OCI-LY7 (cell line): ENCODE data around the gene CCDC192. TPM values are rescaled to one million over a fixed set of nuclear protein-coding genes. Genes with fewer than 3 reads are reported as not detected.

Experiments used
- BruUV-seq: library from RNA; stranded (reverse); fragments of 400-500 nt; replicated peaks from 2 replicates; lab custom pipeline; 2021; lab: Mats Ljungman, UMichigan
- CTCF ChIA-PET: fragments of 300-600 bp; sonication (Branson Sonifier 250); formaldehyde crosslinking; loops from one replicate; lab custom pipeline; 2022; ENCODE audit warnings: antibody characterized with exemption; ENCODE audit not compliant: unreplicated experiment; lab: Charles Lee
- POLR2A ChIA-PET: fragments of 300-600 bp; sonication (Branson Sonifier 250); formaldehyde crosslinking; loops from one replicate; lab custom pipeline; 2022; ENCODE audit warnings: antibody characterized with exemption; lab: Charles Lee
- DNase-seq: peaks from one replicate; pipeline ENCODE4 v3.0.0-alpha.2; 2015; ENCODE audit warnings: low spot score
- H2AFZ ChIP-seq: fragments of 200-600 bp; sonication (generic), shearing (Covaris generic); 2 replicates; pipeline ENCODE4 v1.6.1; 2014; ENCODE audit warnings: mild to moderate bottlenecking, antibody characterized with exemption, low read length, moderate library complexity
- H3K27ac ChIP-seq: fragments of 200-600 bp; sonication (generic); 2 replicates; pipeline ENCODE4 v1.5.1; 2014; ENCODE audit warnings: mixed run types, low read depth, mild to moderate bottlenecking, moderate library complexity, low read length, inconsistent platforms; ENCODE audit not compliant: poor library complexity, severe bottlenecking
- H3K36me3 ChIP-seq: fragments of 200-600 bp; sonication (generic); 2 replicates; pipeline ENCODE4 v1.6.1; 2014; ENCODE audit warnings: mild to moderate bottlenecking, antibody characterized with exemption, low read length, moderate library complexity, mixed read lengths; ENCODE audit not compliant: insufficient read depth
- H3K4me1 ChIP-seq: fragments of 200-600 bp; sonication (generic); 2 replicates; pipeline ENCODE4 v1.5.1; 2014; ENCODE audit warnings: mild to moderate bottlenecking, low read length; ENCODE audit not compliant: insufficient read depth, poor library complexity, severe bottlenecking
- H3K4me2 ChIP-seq: fragments of 200-600 bp; sonication (generic); 2 replicates; pipeline ENCODE4 v1.6.1; 2014; ENCODE audit warnings: mild to moderate bottlenecking, low read length
- H3K4me3 ChIP-seq: fragments of 200-600 bp; sonication (generic); 2 replicates; pipeline ENCODE4 v1.5.1; 2014; ENCODE audit warnings: mild to moderate bottlenecking, low read depth, low read length; ENCODE audit not compliant: poor library complexity, severe bottlenecking
- H3K79me2 ChIP-seq: fragments of 200-600 bp; sonication (generic); 2 replicates; pipeline ENCODE4 v1.6.1; 2016; ENCODE audit warnings: low read depth, mild to moderate bottlenecking, low read length, moderate library complexity, mixed read lengths; ENCODE audit not compliant: insufficient read depth
- H3K9me2 ChIP-seq: fragments of 200-600 bp; sonication (generic); 2 replicates; pipeline ENCODE4 v1.6.1; 2016; ENCODE audit warnings: mild to moderate bottlenecking, low read length, mixed read lengths; ENCODE audit not compliant: insufficient read depth
- H3K9me3 ChIP-seq: fragments of 200-600 bp; sonication (generic); 2 replicates; pipeline ENCODE4 v1.6.1; 2014; ENCODE audit warnings: mild to moderate bottlenecking, mixed run types, low read length, mixed read lengths
- H4K20me1 ChIP-seq: fragments of 200-600 bp; sonication (generic); 2 replicates; pipeline ENCODE4 v1.6.1; 2014; ENCODE audit warnings: mild to moderate bottlenecking, antibody characterized with exemption, low read length, moderate library complexity, mixed read lengths; ENCODE audit not compliant: insufficient read depth
- CTCF ChIP-seq: fragments of 200-600 bp; sonication (generic); conservative IDR thresholded peaks from 2 replicates; pipeline ENCODE4 v1.5.1; 2014; ENCODE audit warnings: mild to moderate bottlenecking, antibody characterized with exemption, low read length, moderate library complexity, mixed read lengths
- EZH2phosphoT487 ChIP-seq: fragments of 200-600 bp; sonication (generic); IDR thresholded peaks from 2 replicates; pipeline ENCODE4 v1.6.1; 2018; ENCODE audit warnings: low read depth, borderline replicate concordance, mild to moderate bottlenecking, mixed run types, antibody characterized with exemption, low read length, moderate library complexity, mixed read lengths
- intact Hi-C: fragments of 100-400 bp; cut with micrococcal nuclease; formaldehyde crosslinking; loops from one replicate; pipeline ENCODE4 v1.10.0; 2022; ENCODE audit not compliant: unreplicated experiment
- total RNA-seq, 2 experiments: library from RNA; depleted of rRNA in 1 of 2; stranded (reverse); fragments of >200 nt in 1 of 2; shearing (Covaris generic) in 1 of 2; gene quantifications; 2 replicates each; pipeline ENCODE4 v1.2.3, GENCODE V29; 2014 to 2022

Gene CCDC192
- total RNA-seq, 2 experiments from 2014 or later = not detected

- Histone ChIP-seq H3K36me3 (no peaks in the 10 kb centered on the region; the same call in 1 of the 2 replicates), H3K27ac (no peak overlapping the region), H2AFZ (no peak overlapping the region), H3K9me3 (no peaks in the 10 kb centered on the region), H4K20me1 (no peaks in the 10 kb centered on the region), H3K79me2 (no peaks in the 10 kb centered on the region), H3K4me1 (no peaks in the 10 kb centered on the region), H3K9me2 (no peaks in the 10 kb centered on the region), H3K4me3 (no peak overlapping the region), H3K4me2 (no peak overlapping the region)
- CTCF ChIA-PET = no interaction called here
- intact Hi-C loops = no loop called here
- no TSS peak for BruUV-seq
- DNase-seq = no peak
- TF ChIP-seq EZH2phosphoT487 (no peak), CTCF (no peak)
- POLR2A ChIA-PET = interaction anchor here (0.8 to 1.7 kb wide), 3 partner anchors 9 to 20 kb away, joined by 3 to 5 read pairs (median 3); no protein-coding TSS in a partner anchor
Observed at GRCh38 chr5:127988146-127988760, 285.1 kb downstream of the CCDC192 start.

Other genes starting within 250 kb of the CCDC192 start
- 32.7 and 37.3 TPM in 2 replicates for gene PRRC1, start 185.8 kb upstream of the CCDC192 start, total RNA-seq (2014; rRNA removed; shearing (Covaris generic))
- 46.5 and 52.5 TPM in 2 replicates for gene PRRC1, start 185.8 kb upstream of the CCDC192 start, total RNA-seq (2022)
- gene CTXN3, start 54.3 kb upstream of the CCDC192 start, total RNA-seq (2014; rRNA removed; shearing (Covaris generic)) = not detected in 2 replicates
- not detected in 2 replicates for gene CTXN3, start 54.3 kb upstream of the CCDC192 start, total RNA-seq (2022)